Measurements from ENCODE around the gene CCDC85C.

- TF ChIP-seq CTCF (IDR thresholded peaks at IDR 0.05), result no peak
- TF ChIP-seq POLR2A (IDR thresholded peaks at IDR 0.05), result no peak
These were observed 132.3 kb downstream of the CCDC85C start for GRCh38 chr14:99471731-99472130.

All from testis (tissue), 2 donors.